ENCODE measurements around the gene SLC2A14.

DNA sequence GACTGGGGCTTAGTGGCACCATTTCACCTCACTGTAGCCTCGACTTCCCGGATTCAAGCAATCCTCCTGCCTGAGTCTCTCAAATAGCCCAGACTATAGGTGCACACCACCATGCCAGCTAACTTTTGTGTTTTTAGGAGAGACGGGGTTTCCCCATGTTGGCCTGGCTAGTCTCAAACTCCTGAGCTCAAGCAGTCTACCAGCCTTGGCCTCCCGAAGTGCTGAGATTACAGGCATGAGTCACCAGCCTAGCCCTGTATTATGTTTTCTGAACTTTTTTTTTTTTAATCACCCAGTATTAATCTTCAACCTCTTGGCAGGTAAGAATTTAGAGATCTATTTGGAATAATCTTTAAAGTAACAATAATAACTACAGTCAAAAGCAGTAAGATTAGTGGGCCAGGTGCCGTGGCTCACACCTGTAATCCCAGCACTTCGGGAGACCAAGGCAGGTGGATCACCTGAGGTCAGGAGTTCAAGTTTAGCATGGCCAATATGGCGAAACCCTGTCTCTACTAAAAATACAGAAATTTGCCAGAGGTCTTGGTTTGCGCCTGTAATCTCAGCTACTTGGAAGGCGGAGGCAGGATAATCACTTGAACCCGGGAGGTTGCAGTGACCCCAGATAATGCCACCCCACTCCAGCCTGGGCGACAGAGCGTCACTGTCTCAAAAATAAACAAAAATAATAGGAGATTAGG lies 74.9 kb downstream of the SLC2A14 start:
- TF ChIP-seq GATA3 (IDR thresholded peaks at IDR 0.05; ENCODE audit: low read depth, low read length) (no peak), GATA2 (IDR thresholded peaks at IDR 0.05; ENCODE audit: low read depth, low read length) (no peak)

All from SH-SY5Y (cell line).